CD8-positive, alpha-beta memory T cell (primary cell): ENCODE measurements around the gene PDE9A. TPM values are rescaled to one million over a fixed set of nuclear protein-coding genes. Genes with fewer than 3 reads are reported as not detected.

Experiments used
- CTCF ChIA-PET: fragments of 350-600 bp; sonication (Branson Sonifier 250); formaldehyde crosslinking; loops from one replicate; lab custom pipeline; 2021; ENCODE audit warnings: antibody characterized with exemption; lab: Charles Lee
- POLR2A ChIA-PET: fragments of 350-600 bp; sonication (Branson Sonifier 250); formaldehyde crosslinking; loops from one replicate; lab custom pipeline; 2021; ENCODE audit warnings: antibody characterized with exemption; lab: Charles Lee
- DNase-seq, 5 donors: peaks; one replicate each; pipeline versions ENCODE4 v3.0.0 to v3.0.0-alpha.2; 2020 to 2022; ENCODE audit warnings: mixed read lengths in 1 of 5
- H3K27ac ChIP-seq: one replicate; pipeline ENCODE4 v1.7.0; 2013; ENCODE audit warnings: low read depth, mild to moderate bottlenecking, low read length, moderate library complexity
- H3K27me3 ChIP-seq: 2 replicates; pipeline ENCODE4 v1.7.0; 2013; ENCODE audit warnings: low read length, mild to moderate bottlenecking; ENCODE audit not compliant: insufficient read depth, poor library complexity, severe bottlenecking
- H3K36me3 ChIP-seq: 2 replicates; pipeline ENCODE4 v1.7.0; 2013; ENCODE audit warnings: mild to moderate bottlenecking, low read length, moderate library complexity; ENCODE audit not compliant: insufficient read depth
- H3K4me1 ChIP-seq: 2 replicates; pipeline ENCODE4 v1.7.0; 2013; ENCODE audit warnings: mild to moderate bottlenecking, low read length, moderate library complexity; ENCODE audit not compliant: insufficient read depth
- H3K4me3 ChIP-seq: 2 replicates; pipeline ENCODE4 v1.7.0; 2013; ENCODE audit warnings: mild to moderate bottlenecking, low read length
- H3K9me3 ChIP-seq: 2 replicates; pipeline ENCODE4 v1.7.0; 2013; ENCODE audit warnings: mild to moderate bottlenecking, low read length
- H3K27ac Mint-ChIP-seq, 8 donors: one replicate each; pipeline ENCODE4 v1.8.0; 2020 to 2021; ENCODE audit warnings: mixed read lengths in 8 of 8, mild to moderate bottlenecking in 6 of 8, inconsistent platforms in 3 of 8, moderate library complexity in 3 of 8
- H3K27me3 Mint-ChIP-seq, 2 donors: one replicate each; pipeline ENCODE4 v1.8.0; 2020 to 2021; ENCODE audit warnings: mixed read lengths in 2 of 2, mild to moderate bottlenecking in 1 of 2, moderate library complexity in 1 of 2
- H3K36me3 Mint-ChIP-seq, 3 donors: one replicate each; pipeline ENCODE4 v1.8.0; 2020 to 2021; ENCODE audit warnings: mixed read lengths in 3 of 3, inconsistent platforms in 1 of 3, mild to moderate bottlenecking in 1 of 3
- H3K4me1 Mint-ChIP-seq, 3 donors: one replicate each; pipeline ENCODE4 v1.8.0; 2020 to 2021; ENCODE audit warnings: mixed read lengths in 3 of 3, inconsistent platforms in 1 of 3, mild to moderate bottlenecking in 1 of 3
- H3K4me3 Mint-ChIP-seq, 7 donors: one replicate each; pipeline ENCODE4 v1.8.0; 2020 to 2021; ENCODE audit warnings: mixed read lengths in 7 of 7, mild to moderate bottlenecking in 6 of 7, moderate library complexity in 4 of 7, inconsistent platforms in 2 of 7
- H3K9me3 Mint-ChIP-seq, 5 donors: one replicate each; pipeline ENCODE4 v1.8.0; 2020 to 2022; ENCODE audit warnings: mixed read lengths in 5 of 5, mild to moderate bottlenecking in 3 of 5, moderate library complexity in 2 of 5, inconsistent platforms in 1 of 5
- polyA plus RNA-seq: library from polyadenylated mRNA; unstranded; fragments of 300-500 nt; fragmentation: Illumina TruSeq; gene quantifications from one replicate; pipeline ENCODE4 v1.2.3, GENCODE V29; 2021
- total RNA-seq, 2 experiments: library from RNA; stranded (reverse); gene quantifications; one replicate each; pipeline ENCODE4 v1.2.3, GENCODE V29; 2021

The PDE9A gene
- total and polyA plus RNA-seq, 3 experiments from 2014 or later = 1.5 to 2.6 (median 1.7) TPM

GRCh38 chr21:42721341-42721824, 68.0 kb downstream of the PDE9A start:
- Histone ChIP-seq H3K4me3 (no peak overlapping the region), H3K9me3 (no peaks in the 10 kb centered on the region), H3K36me3 (no peaks in the 10 kb centered on the region), H3K27ac (no peak overlapping the region), H3K27me3 (no peaks in the 10 kb centered on the region), H3K4me1 (no peaks in the 10 kb centered on the region)
- no peaks in the 10 kb centered on the region for H3K9me3 Mint-ChIP-seq
- peaks cover 3 to 14% (median 4%) of the 10 kb centered on the region in 3 donors for H3K4me1 Mint-ChIP-seq
- DNase-seq = no peak
- H3K36me3 Mint-ChIP-seq = no peaks in the 10 kb centered on the region
- H3K27me3 Mint-ChIP-seq = peaks cover 11 to 22% of the 10 kb centered on the region in 2 donors
- ChIA-PET POLR2A (no interaction called here), CTCF (no interaction called here)
- no peak overlapping the region for H3K27ac Mint-ChIP-seq
- no peak overlapping the region for H3K4me3 Mint-ChIP-seq

GRCh38 chr21:42722153-42722552, 68.7 kb downstream of the PDE9A start:
- no peak for DNase-seq
- ChIA-PET POLR2A (no interaction called here), CTCF (no interaction called here)
- Histone ChIP-seq H3K27ac (no peak overlapping the region), H3K9me3 (no peaks in the 10 kb centered on the region), H3K36me3 (no peaks in the 10 kb centered on the region), H3K27me3 (no peaks in the 10 kb centered on the region), H3K4me3 (no peak overlapping the region), H3K4me1 (no peaks in the 10 kb centered on the region)
- no peaks in the 10 kb centered on the region for H3K9me3 Mint-ChIP-seq
- peaks cover 11 to 22% of the 10 kb centered on the region in 2 donors for H3K27me3 Mint-ChIP-seq
- no peaks in the 10 kb centered on the region for H3K36me3 Mint-ChIP-seq
- H3K4me3 Mint-ChIP-seq = no peak overlapping the region
- peaks cover 3 to 14% (median 4%) of the 10 kb centered on the region in 3 donors for H3K4me1 Mint-ChIP-seq
- H3K27ac Mint-ChIP-seq = no peak overlapping the region

- H3K27ac ChIP-seq = no peak overlapping the region
- Mint-ChIP-seq H3K36me3 (no peaks in the 10 kb centered on the region), H3K9me3 (no peaks in the 10 kb centered on the region), H3K4me1 (peaks cover 3 to 14% (median 4%) of the 10 kb centered on the region in 3 donors), H3K27ac (no peak overlapping the region), H3K27me3 (peaks cover 11 to 22% of the 10 kb centered on the region in 2 donors), H3K4me3 (no peak overlapping the region)
- no peak for DNase-seq
- H3K4me1 ChIP-seq = no peaks in the 10 kb centered on the region
- CTCF ChIA-PET = no interaction called here
- H3K27me3 ChIP-seq = no peaks in the 10 kb centered on the region
- POLR2A ChIA-PET = no interaction called here
- H3K4me3 ChIP-seq = no peak overlapping the region
- no peaks in the 10 kb centered on the region for H3K9me3 ChIP-seq
- H3K36me3 ChIP-seq = no peaks in the 10 kb centered on the region
Observed at GRCh38 chr21:42722808-42723473, 69.5 kb downstream of the PDE9A start.

GRCh38 chr21:42724226-42724920, 71.0 kb downstream of the PDE9A start:
- H3K9me3 Mint-ChIP-seq = peaks cover 0 to 5% (median 0%) of the 10 kb centered on the region in 5 donors
- H3K27me3 Mint-ChIP-seq = peaks cover 11 to 25% of the 10 kb centered on the region in 2 donors
- ChIA-PET POLR2A (no interaction called here), CTCF (no interaction called here)
- Histone ChIP-seq H3K36me3 (no peaks in the 10 kb centered on the region), H3K4me1 (no peaks in the 10 kb centered on the region), H3K9me3 (no peaks in the 10 kb centered on the region), H3K4me3 (no peak overlapping the region), H3K27me3 (no peaks in the 10 kb centered on the region), H3K27ac (no peak overlapping the region)
- no peak overlapping the region for H3K27ac Mint-ChIP-seq
- DNase-seq = no peak
- no peak overlapping the region for H3K4me3 Mint-ChIP-seq
- peaks cover 0 to 5% (median 2%) of the 10 kb centered on the region in 3 donors for H3K36me3 Mint-ChIP-seq
- peaks cover 3 to 14% (median 4%) of the 10 kb centered on the region in 3 donors for H3K4me1 Mint-ChIP-seq

- peaks cover 0 to 8% (median 0%) of the 10 kb centered on the region in 5 donors for H3K9me3 Mint-ChIP-seq
- peaks cover 0 to 10% (median 4%) of the 10 kb centered on the region in 3 donors for H3K36me3 Mint-ChIP-seq
Observed at GRCh38 chr21:42725416-42725930, 72.1 kb downstream of the PDE9A start.

GRCh38 chr21:42731264-42732032, 78.0 kb downstream of the PDE9A start:
- H3K36me3 Mint-ChIP-seq = peaks cover 0 to 10% (median 6%) of the 10 kb centered on the region in 3 donors
- peaks cover 20 to 30% (median 27%) of the 10 kb centered on the region in 3 donors for H3K4me1 Mint-ChIP-seq
- H3K9me3 Mint-ChIP-seq = peaks cover 0 to 8% (median 0%) of the 10 kb centered on the region in 5 donors
- no peak for DNase-seq
- no peaks in the 10 kb centered on the region for H3K36me3 ChIP-seq
- no peak overlapping the region for H3K4me3 Mint-ChIP-seq
- no peak overlapping the region for H3K27ac Mint-ChIP-seq
- H3K27me3 ChIP-seq = no peaks in the 10 kb centered on the region
- peaks cover 11% of the 10 kb centered on the region for H3K4me1 ChIP-seq
- no peak overlapping the region for H3K27ac ChIP-seq
- POLR2A ChIA-PET = no interaction called here
- H3K4me3 ChIP-seq = no peak overlapping the region
- H3K27me3 Mint-ChIP-seq = peaks cover 1 to 4% of the 10 kb centered on the region in 2 donors
- no peaks in the 10 kb centered on the region for H3K9me3 ChIP-seq
- CTCF ChIA-PET = no interaction called here

More at GRCh38 chr21:42725416-42725930, 72.1 kb downstream of the PDE9A start:
- H3K27me3 Mint-ChIP-seq = peaks cover 9 to 22% of the 10 kb centered on the region in 2 donors
- Histone ChIP-seq H3K36me3 (no peaks in the 10 kb centered on the region), H3K27ac (no peak overlapping the region), H3K4me3 (no peak overlapping the region), H3K4me1 (no peaks in the 10 kb centered on the region), H3K27me3 (no peaks in the 10 kb centered on the region), H3K9me3 (no peaks in the 10 kb centered on the region)
- no peak for DNase-seq
- H3K27ac Mint-ChIP-seq = no peak overlapping the region
- ChIA-PET CTCF (no interaction called here), POLR2A (no interaction called here)
- H3K4me3 Mint-ChIP-seq = no peak overlapping the region
- H3K4me1 Mint-ChIP-seq = peaks cover 3 to 14% (median 4%) of the 10 kb centered on the region in 3 donors

- ChIA-PET CTCF (no interaction called here), POLR2A (no interaction called here)
- no peak overlapping the region for H3K27ac ChIP-seq
- Mint-ChIP-seq H3K36me3 (peaks cover 0 to 10% (median 6%) of the 10 kb centered on the region in 3 donors), H3K27me3 (peaks cover 1 to 4% of the 10 kb centered on the region in 2 donors), H3K4me3 (peak overlapping the region in 1 of 7 donors; percentile 69), H3K27ac (no peak overlapping the region), H3K9me3 (peaks cover 0 to 8% (median 0%) of the 10 kb centered on the region in 5 donors), H3K4me1 (peaks cover 20 to 35% (median 31%) of the 10 kb centered on the region in 3 donors)
- no peaks in the 10 kb centered on the region for H3K36me3 ChIP-seq
- no peak overlapping the region for H3K4me3 ChIP-seq
- no peaks in the 10 kb centered on the region for H3K27me3 ChIP-seq
- peaks cover 11% of the 10 kb centered on the region for H3K4me1 ChIP-seq
- no peak for DNase-seq
- H3K9me3 ChIP-seq = no peaks in the 10 kb centered on the region
Observed at GRCh38 chr21:42732033-42732410, 78.6 kb downstream of the PDE9A start.
